Small intestine (tissue), 7 donors: ENCODE data around the gene GRK5. TPM values are rescaled to one million over a fixed set of nuclear protein-coding genes. Genes with fewer than 3 reads are reported as not detected.

Source experiments
- DNase-seq, 2 donors: peaks; one replicate each; pipeline versions ENCODE4 v3.0.0 to v3.0.0-alpha.2; 2013
- FAIRE-seq: peaks from 2 replicates; lab custom pipeline; 2012; peaks lifted over from hg19 to GRCh38; lab: Jason Lieb, UNC
- H3K27ac ChIP-seq, 3 donors: one replicate each; pipeline ENCODE4 v1.5.1; 2013; ENCODE audit warnings: low read length in 2 of 3, mild to moderate bottlenecking in 2 of 3, control low read depth in 1 of 3, inconsistent platforms in 1 of 3, low read depth in 1 of 3, moderate library complexity in 1 of 3
- H3K27me3 ChIP-seq, 3 donors: one replicate each; pipeline ENCODE4 v1.6.1; 2013; ENCODE audit warnings: low read length in 3 of 3, inconsistent platforms in 1 of 3; ENCODE audit not compliant: control insufficient read depth in 3 of 3, insufficient read depth in 3 of 3
- H3K36me3 ChIP-seq, 3 donors: one replicate each; pipeline ENCODE4 v1.6.1; 2013; ENCODE audit warnings: low read length in 3 of 3, inconsistent platforms in 1 of 3, low read depth in 1 of 3, mild to moderate bottlenecking in 1 of 3, moderate library complexity in 1 of 3; ENCODE audit not compliant: control insufficient read depth in 3 of 3, insufficient read depth in 2 of 3
- H3K4me1 ChIP-seq, 3 donors: one replicate each; pipeline ENCODE4 v1.6.1; 2013; ENCODE audit warnings: low read length in 2 of 3, inconsistent platforms in 1 of 3, low read depth in 1 of 3, mild to moderate bottlenecking in 1 of 3, moderate library complexity in 1 of 3; ENCODE audit not compliant: control insufficient read depth in 3 of 3, insufficient read depth in 2 of 3
- H3K4me3 ChIP-seq, 3 donors: one replicate each; pipeline ENCODE4 v1.5.1; 2013; ENCODE audit warnings: low read length in 3 of 3, control low read depth in 1 of 3, inconsistent platforms in 1 of 3, low read depth in 1 of 3, mild to moderate bottlenecking in 1 of 3, moderate library complexity in 1 of 3
- H3K9me3 ChIP-seq, 2 donors: one replicate each; pipeline ENCODE4 v1.6.1; 2013; ENCODE audit warnings: low read depth in 1 of 2, low read length in 1 of 2; ENCODE audit not compliant: control insufficient read depth in 2 of 2, insufficient read depth in 1 of 2
- WGBS, 3 donors: extraction: QIAGEN DNeasy Blood & Tissue Kit; methylation state at CpG; one replicate each; pipeline ENCODE4 v1.1.7; 2013; 5-methylcytosine and 5-hydroxymethylcytosine counted together
- polyA plus RNA-seq, 4 donors: library from polyadenylated mRNA; stranded (reverse) in 3 of 4; unstranded in 1 of 4; fragments of 200-250 nt in 3 of 4; fragments of 120-200 nt in 1 of 4; gene quantifications; one replicate each; pipeline versions ENCODE4 v1.2.1 to v1.2.3, GENCODE V29; 2013
- donor health status: healthy with polysubstance abuse.
- donor health status: control.
- donor health status: control.
- donor health status: Bipolar disorder and iron deficiency.
- donor health status: healthy.

The GRK5 gene
- polyA plus RNA-seq, 4 donors = 21.6 to 50.5 (median 26.0) TPM

DNA sequence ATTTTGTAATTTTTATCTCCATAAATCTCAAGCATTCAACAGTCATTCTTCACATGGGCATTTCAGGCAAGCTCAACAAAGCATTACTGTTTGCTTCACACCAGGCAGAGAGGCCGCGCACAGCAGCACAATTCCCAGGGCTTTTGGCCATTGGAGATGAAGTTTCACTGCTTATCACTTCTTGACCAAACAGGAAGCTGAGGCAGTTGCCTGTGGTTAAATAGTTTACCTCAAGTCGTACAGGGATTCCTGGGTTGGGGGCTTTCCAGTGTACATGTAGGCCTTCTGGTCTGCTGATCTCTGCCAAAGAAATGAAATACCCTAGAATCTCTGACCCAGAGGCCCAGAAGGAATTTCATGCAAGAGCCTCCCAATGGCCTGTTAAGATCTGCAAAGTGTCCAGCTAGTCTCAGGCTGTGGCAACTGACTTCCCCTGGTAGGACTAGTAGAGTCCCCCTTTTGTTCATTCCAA, 17.5 kb upstream of the GRK5 start:
- 57 to 74% (median 60%) methylated on average over 3 of the region's 3 CpGs for WGBS, 3 donors
- no peak for DNase-seq
- Histone ChIP-seq H3K4me1 (no peaks in the 10 kb centered on the region), H3K27me3 (no peaks in the 10 kb centered on the region), H3K9me3 (no peaks in the 10 kb centered on the region), H3K27ac (no peak overlapping the region), H3K36me3 (no peaks in the 10 kb centered on the region), H3K4me3 (no peak overlapping the region)
- no peak for FAIRE-seq

DNA sequence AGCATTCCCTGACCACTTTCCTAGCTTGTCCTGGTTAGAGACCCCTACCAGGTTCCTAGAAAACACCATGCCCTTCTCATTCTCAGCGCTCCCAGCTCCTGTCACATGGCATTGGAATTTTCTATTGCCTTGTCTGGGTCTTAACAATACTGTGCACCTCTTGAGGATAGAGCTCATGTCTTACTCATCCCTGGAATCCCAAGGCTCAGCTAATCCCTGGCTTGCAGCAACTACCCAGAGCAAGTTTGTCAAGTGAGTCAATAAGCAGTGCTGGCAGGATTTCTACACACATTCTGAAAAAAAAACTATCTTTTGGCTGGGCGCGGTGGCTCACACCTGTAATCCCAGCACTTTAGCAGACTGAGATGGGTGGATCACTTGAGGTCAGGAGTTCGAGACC, 17.0 kb upstream of the GRK5 start:
- H3K27me3 ChIP-seq = no peaks in the 10 kb centered on the region
- no peaks in the 10 kb centered on the region for H3K36me3 ChIP-seq
- WGBS, 3 donors = 83 to 92% (median 91%) methylated on average over 4 of the region's 4 CpGs
- no peak for DNase-seq
- no peak overlapping the region for H3K4me3 ChIP-seq
- no peaks in the 10 kb centered on the region for H3K9me3 ChIP-seq
- no peak overlapping the region for H3K27ac ChIP-seq
- no peak for FAIRE-seq
- H3K4me1 ChIP-seq = no peaks in the 10 kb centered on the region

DNA sequence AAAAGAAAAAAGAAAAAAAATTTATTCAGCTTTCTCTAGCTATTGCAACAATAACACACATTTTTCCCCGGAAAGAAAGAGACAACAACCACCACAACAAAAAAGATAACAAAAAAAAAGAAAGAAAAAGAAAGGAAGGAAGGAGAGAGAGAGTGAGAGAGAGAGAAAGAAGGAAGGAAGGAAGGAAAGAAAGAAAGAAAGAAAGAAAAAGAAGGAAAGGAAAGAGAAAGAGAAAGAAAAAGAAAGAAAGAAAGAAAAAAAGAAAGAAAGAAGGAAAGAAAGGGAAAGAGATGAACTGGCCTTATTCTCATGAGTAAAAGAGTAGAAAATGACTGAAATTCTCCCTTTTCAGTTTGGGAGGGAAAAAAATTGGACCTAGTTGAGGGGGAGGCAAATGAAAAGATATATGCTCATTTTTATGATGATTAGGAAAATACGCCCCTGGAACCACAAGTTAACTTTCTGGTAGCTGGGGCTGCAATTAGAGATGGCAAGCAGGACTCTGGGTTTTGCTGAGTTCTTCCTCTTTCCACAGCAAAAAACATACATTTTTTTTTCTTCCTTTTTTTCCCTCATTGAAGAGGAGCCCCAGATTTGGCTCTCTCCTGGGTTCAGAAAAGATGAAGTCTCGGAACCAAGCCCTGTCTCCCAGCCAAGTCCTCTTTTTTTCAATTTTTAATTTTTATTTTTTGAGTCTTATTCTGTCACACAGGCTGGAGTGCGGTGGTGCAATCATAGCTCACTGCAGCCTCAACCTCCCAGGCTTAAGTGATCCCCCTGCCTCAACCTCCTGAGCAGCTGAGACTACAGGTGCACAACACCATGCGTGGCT, 16.2 kb upstream of the GRK5 start:
- DNase-seq (no peak), FAIRE-seq (no peak)
- 58 to 62% (median 59%) methylated on average over 5 of the region's 5 CpGs for WGBS, 3 donors
- Histone ChIP-seq H3K27ac (no peak overlapping the region), H3K27me3 (no peaks in the 10 kb centered on the region), H3K36me3 (no peaks in the 10 kb centered on the region), H3K4me3 (no peak overlapping the region), H3K4me1 (no peaks in the 10 kb centered on the region), H3K9me3 (no peaks in the 10 kb centered on the region)

DNA sequence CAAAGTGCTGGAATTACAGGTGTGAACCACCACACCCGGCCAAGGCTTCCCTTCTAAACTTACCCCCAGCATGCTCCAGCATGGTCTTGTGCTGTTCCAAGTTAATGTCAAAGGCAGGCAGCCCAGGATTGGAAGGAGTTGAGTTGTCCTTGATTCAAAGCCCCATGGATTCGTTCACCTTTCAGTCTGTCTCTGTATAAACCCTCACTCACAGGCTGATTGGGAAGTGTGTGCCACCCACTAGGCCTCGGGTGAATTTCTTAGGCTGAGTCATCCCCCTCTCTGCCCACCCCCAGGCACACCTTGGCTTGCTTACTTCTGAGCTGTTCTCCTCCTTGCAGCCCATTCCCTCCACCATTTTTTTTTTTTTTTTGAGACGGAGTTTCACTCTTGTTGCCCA, 15.5 kb upstream of the GRK5 start:
- DNase-seq = no peak
- H3K27ac ChIP-seq = no peak overlapping the region
- 72 to 87% (median 84%) methylated on average over 3 to 4 of the region's 4 CpGs for WGBS, 3 donors
- no peak overlapping the region for H3K4me3 ChIP-seq
- no peaks in the 10 kb centered on the region for H3K27me3 ChIP-seq
- no peaks in the 10 kb centered on the region for H3K9me3 ChIP-seq
- no peaks in the 10 kb centered on the region for H3K36me3 ChIP-seq
- no peak for FAIRE-seq
- H3K4me1 ChIP-seq = no peaks in the 10 kb centered on the region

DNA sequence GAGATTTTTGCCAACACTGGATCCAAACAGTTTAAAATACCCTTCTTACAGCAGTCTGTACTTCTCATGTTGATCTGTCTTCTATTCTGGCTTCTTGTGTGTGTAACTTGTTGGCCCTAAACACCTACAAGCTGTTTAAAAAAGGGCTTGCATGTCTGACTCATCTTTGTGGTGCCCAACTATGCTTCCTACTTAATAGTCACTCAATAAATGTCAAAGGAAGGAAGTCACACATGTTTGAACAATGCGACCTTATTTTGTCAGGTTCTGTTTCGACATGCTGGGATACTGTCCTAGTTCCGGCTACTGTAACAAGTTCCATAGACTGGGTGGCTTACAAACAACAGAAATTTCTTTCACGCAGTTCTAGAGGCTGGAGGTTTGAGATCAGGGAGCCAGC, 9.4 kb upstream of the GRK5 start:
- Histone ChIP-seq H3K9me3 (no peaks in the 10 kb centered on the region), H3K36me3 (no peaks in the 10 kb centered on the region), H3K4me1 (no peaks in the 10 kb centered on the region), H3K27ac (no peak overlapping the region), H3K27me3 (no peaks in the 10 kb centered on the region), H3K4me3 (no peak overlapping the region)
- WGBS, 3 donors = 66 to 71% (median 69%) methylated on average over 4 of the region's 4 CpGs
- no peak for FAIRE-seq
- no peak for DNase-seq

DNA sequence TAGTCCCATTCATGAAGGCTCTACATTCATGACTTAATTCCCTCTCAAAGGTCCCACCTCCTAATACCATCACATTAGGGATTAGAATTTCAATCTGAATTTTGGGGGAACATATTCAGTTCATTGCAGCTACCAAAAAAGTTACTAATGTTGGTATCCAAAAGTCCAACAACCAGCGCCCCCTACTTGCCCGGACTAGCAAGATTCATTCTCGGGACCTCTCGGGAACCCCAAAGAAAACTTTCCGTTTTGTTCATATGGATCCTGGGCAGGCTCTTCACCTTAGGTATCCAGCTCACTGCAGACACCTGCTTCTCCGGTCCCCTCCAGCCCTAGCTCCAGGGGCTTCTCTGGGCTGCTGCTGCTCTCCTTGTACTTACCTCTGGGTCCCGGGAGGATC, 8.9 kb upstream of the GRK5 start:
- FAIRE-seq = no peak
- H3K4me1 ChIP-seq = no peaks in the 10 kb centered on the region
- no peaks in the 10 kb centered on the region for H3K9me3 ChIP-seq
- WGBS, 3 donors = 29 to 49% (median 30%) methylated on average over 7 of the region's 7 CpGs
- DNase-seq = peak in 1 of 2 donors; percentile 29
- no peak overlapping the region for H3K27ac ChIP-seq
- no peaks in the 10 kb centered on the region for H3K27me3 ChIP-seq
- H3K36me3 ChIP-seq = no peaks in the 10 kb centered on the region
- H3K4me3 ChIP-seq = no peak overlapping the region

DNA sequence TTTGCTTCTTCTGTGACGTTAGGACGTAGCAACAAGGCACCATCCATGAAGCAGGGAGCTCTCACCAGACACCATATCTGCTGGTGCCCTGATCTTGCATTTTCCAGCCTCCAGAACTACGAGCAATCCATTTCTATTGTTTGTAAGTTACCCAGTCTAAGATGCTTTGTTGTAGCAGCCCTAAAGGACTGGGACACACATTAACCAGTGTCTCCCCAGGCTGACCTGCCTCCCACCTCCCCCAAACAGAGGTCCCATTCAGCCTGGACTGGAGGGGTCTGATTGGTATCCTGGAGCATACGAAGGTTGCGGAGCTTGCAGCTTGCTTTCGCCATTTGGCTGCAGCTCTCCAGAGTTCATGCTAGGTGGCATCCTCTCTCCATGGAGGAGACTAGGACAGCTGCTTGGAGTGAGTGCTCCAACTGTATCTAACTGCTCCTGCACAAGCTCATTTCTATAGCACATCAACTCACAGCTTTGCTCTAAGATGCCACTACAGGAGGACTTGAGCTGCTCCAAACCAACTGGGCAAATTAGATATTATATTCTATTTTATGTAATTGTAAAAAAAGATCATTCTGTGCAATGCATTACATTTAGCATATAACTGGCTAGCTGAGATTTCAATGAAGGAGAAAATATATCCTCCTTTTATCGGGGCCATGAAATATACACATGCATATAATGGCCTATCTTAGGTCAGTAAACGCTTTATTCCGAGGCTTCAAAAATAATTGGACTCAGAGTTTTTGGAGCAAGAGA, 8.0 kb upstream of the GRK5 start:
- Histone ChIP-seq H3K36me3 (no peaks in the 10 kb centered on the region), H3K27ac (no peak overlapping the region), H3K9me3 (no peaks in the 10 kb centered on the region), H3K4me1 (no peaks in the 10 kb centered on the region), H3K4me3 (no peak overlapping the region), H3K27me3 (no peaks in the 10 kb centered on the region)
- DNase-seq (peak; percentile 79), FAIRE-seq (no peak)
- WGBS, 3 donors = 43 to 49% (median 45%) methylated on average over 9 of the region's 9 CpGs

DNA sequence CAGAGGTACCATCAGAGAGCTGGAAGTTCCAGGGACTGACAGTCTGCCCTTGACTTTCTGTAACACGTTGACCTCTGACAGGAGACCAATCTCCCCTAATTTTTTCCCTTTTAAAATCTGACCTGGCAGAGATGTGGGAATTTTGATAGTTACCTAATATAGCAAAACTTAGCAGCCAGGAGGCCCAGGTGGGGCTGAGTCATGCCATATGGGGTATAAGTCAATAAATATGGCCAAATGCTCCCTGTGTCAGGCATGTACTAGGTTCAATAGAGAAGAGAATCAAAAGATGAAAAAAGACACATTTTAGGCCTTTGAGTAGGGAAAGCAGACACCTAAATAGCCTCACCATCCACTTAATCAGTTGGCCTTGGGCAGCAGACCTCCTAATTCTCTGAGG, 6.1 kb upstream of the GRK5 start:
- FAIRE-seq (no peak), DNase-seq (no peak)
- Histone ChIP-seq H3K27me3 (no peaks in the 10 kb centered on the region), H3K27ac (no peak overlapping the region), H3K4me3 (no peak overlapping the region), H3K36me3 (no peaks in the 10 kb centered on the region), H3K4me1 (peaks cover 0 to 6% (median 2%) of the 10 kb centered on the region in 3 donors), H3K9me3 (no peaks in the 10 kb centered on the region)
- 81 to 90% (median 81%) methylated on average over 1 of the region's 1 CpG for WGBS, 3 donors
